Measurements from ENCODE around the gene ATP5F1D. TPM values are rescaled to one million over a fixed set of nuclear protein-coding genes. Genes with fewer than 3 reads are reported as not detected.

Gene ATP5F1D
- polyA plus RNA-seq, result 71.5 and 78.2 TPM in 2 replicates

DNA sequence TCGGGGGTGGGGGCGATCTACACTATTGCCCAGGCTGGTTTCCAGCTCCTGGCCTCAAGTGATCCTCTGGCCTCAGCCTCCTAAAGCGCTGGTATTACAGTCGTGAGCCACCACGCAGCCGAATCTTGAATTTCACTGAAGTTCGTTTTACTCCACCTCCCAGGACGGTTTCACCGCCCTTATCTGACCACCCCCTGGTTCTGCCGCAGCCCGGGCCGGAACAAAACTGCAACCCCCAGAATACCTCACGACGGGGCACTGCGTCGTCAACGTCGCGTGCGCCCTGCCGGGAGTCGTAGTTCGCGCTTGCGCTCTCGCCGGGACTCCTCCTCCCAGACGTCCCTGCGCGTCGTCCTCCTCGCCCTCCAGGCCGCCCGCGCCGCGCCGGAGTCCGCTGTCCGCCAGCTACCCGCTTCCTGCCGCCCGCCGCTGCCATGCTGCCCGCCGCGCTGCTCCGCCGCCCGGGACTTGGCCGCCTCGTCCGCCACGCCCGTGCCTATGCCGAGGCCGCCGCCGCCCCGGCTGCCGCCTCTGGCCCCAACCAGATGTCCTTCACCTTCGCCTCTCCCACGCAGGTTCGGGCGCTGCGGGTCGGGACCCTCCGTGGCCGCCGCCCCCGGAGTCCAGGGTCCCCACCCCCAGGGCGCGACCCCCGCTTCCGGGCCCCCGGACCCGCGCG is at the start of gene ATP5F1D:
Gene ATP5F1D (plus strand): TSS at position 335 of the 679 bp plus-strand sequence. CDS start 100 bp downstream, at position 435.

GRCh38 chr19:1205114-1206099 is 36.1 kb upstream of the ATP5F1D start, which contains the start of gene STK11:
Gene STK11 (plus strand): TSS chr19:1205778. CDS start chr19:1206914, 1,136 bp downstream.

GRCh38 chr19:1237754-1238368 is 3.7 kb upstream of the ATP5F1D start, which contains the start of gene CBARP:
Gene CBARP (minus strand): TSS chr19:1238005. CDS start chr19:1236100, 1,905 bp downstream.

GRCh38 chr19:1248139-1248785 is 6.7 kb downstream of the ATP5F1D start, which contains the start of gene MIDN:
Gene MIDN (plus strand): TSS chr19:1248583. CDS start chr19:1250297, 1,714 bp downstream.

GRCh38 chr19:1269065-1269477 is 27.5 kb downstream of the ATP5F1D start, which contains the start of gene CIRBP:
Gene CIRBP (plus strand): TSS chr19:1269332. CDS start chr19:1270934, 1,602 bp downstream.

DNA sequence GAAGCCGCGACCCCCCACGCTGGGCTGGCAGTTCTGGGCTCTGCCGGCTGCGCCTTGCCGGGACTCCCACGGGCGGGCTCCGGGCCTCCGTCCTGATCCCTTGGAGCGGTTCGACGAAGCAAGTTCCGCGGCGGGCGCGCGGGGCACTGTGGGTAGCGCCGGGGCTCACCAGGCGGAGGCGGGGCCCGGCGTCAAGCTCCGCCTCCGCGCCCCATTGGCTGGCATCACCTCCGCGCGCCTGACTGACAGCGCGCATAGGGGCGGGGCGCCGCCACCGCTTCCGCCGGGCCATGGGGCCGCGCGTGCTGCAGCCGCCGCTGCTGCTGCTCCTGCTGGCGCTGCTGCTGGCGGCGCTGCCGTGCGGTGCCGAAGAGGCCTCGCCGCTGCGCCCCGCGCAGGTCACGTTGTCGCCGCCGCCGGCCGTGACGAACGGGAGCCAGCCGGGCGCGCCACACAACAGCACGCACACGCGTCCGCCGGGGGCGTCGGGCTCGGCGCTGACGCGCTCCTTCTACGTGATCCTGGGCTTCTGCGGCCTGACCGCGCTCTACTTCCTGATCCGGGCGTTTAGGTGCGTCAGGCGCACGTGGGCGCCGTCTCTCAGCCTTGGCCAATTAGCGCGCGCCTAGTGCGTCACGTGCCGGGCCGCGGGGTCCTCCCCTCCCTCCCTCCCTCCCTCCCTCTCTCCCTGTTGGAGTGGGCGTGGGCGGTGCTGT is 33.9 kb downstream of the ATP5F1D start, which contains the start of gene FAM174C:
Gene FAM174C (plus strand): TSS at position 271 of the 716 bp plus-strand sequence. CDS start 20 bp downstream, at position 291.

GRCh38 chr19:1285737-1286360 is 44.3 kb downstream of the ATP5F1D start, which contains the start of gene EFNA2:
Gene EFNA2 (plus strand): TSS chr19:1285873. CDS start chr19:1286169, 296 bp downstream.

Other genes starting within 250 kb of the ATP5F1D start
- gene GRIN3B, start 241.3 kb upstream of the ATP5F1D start, polyA plus RNA-seq, result not detected in 2 replicates
- gene TMEM259, start 220.6 kb upstream of the ATP5F1D start, polyA plus RNA-seq, result 2.3 and 6.2 TPM in 2 replicates
- gene RNU6-2, start 220.2 kb upstream of the ATP5F1D start, polyA plus RNA-seq, result not detected in 2 replicates
- 0.78 TPM in 1 of 2 replicates, not detected in the other for gene CNN2, start 215.1 kb upstream of the ATP5F1D start, polyA plus RNA-seq
- gene ABCA7, start 201.6 kb upstream of the ATP5F1D start, polyA plus RNA-seq, result 2.1 TPM in 1 of 2 replicates, not detected in the other
- not detected in 2 replicates for gene ARHGAP45, start 174.6 kb upstream of the ATP5F1D start, polyA plus RNA-seq
- 10.2 and 26.5 TPM in 2 replicates for gene POLR2E, start 146.4 kb upstream of the ATP5F1D start, polyA plus RNA-seq
- gene GPX4, start 137.8 kb upstream of the ATP5F1D start, polyA plus RNA-seq, result 152 and 277 TPM in 2 replicates
- gene SBNO2, start 67.5 kb upstream of the ATP5F1D start, polyA plus RNA-seq, result 0.07 TPM in 1 of 2 replicates, not detected in the other
- 0.17 and 0.27 TPM in 2 replicates for gene STK11, start 36.0 kb upstream of the ATP5F1D start, polyA plus RNA-seq
- gene CBARP, start 3.7 kb upstream of the ATP5F1D start, polyA plus RNA-seq, result 0.25 and 0.26 TPM in 2 replicates
- 0.46 and 1.2 TPM in 2 replicates for gene MIDN, start 6.8 kb downstream of the ATP5F1D start, polyA plus RNA-seq
- gene CIRBP, start 27.6 kb downstream of the ATP5F1D start, polyA plus RNA-seq, result 80.6 and 81.4 TPM in 2 replicates
- 7.3 and 10.2 TPM in 2 replicates for gene FAM174C, start 33.8 kb downstream of the ATP5F1D start, polyA plus RNA-seq
- gene EFNA2, start 44.1 kb downstream of the ATP5F1D start, polyA plus RNA-seq, result not detected in 2 replicates
- 41.5 and 71.7 TPM in 2 replicates for gene NDUFS7, start 142.2 kb downstream of the ATP5F1D start, polyA plus RNA-seq
- 9.0 TPM in 2 replicates for gene GAMT, start 159.8 kb downstream of the ATP5F1D start, polyA plus RNA-seq
- gene DAZAP1, start 165.8 kb downstream of the ATP5F1D start, polyA plus RNA-seq, result 4.6 and 5.4 TPM in 2 replicates
- 661 and 694 TPM in 2 replicates for gene RPS15, start 196.6 kb downstream of the ATP5F1D start, polyA plus RNA-seq
- 0.60 and 1.2 TPM in 2 replicates for gene APC2, start 208.4 kb downstream of the ATP5F1D start, polyA plus RNA-seq
- gene C19orf25, start 237.5 kb downstream of the ATP5F1D start, polyA plus RNA-seq, result 1.2 and 1.5 TPM in 2 replicates
- not detected in 2 replicates for gene PCSK4, start 248.6 kb downstream of the ATP5F1D start, polyA plus RNA-seq
- 2.2 and 3.7 TPM in 2 replicates for gene REEP6, start 249.4 kb downstream of the ATP5F1D start, polyA plus RNA-seq